Pancreas (tissue), 10 donors: ENCODE measurements around the gene MYOM1. TPM values are rescaled to one million over a fixed set of nuclear protein-coding genes. Genes with fewer than 3 reads are reported as not detected.

Experiments used
- ATAC-seq, 4 donors: fragments of 200-7000 bp; cut with Tn5 transposase; one replicate each; pipeline versions ENCODE4 v1.8.0 to v1.9.1; 2020; ENCODE audit warnings: mild to moderate bottlenecking in 4 of 4, moderate library complexity in 4 of 4
- DNase-seq, 6 donors: peaks; one replicate each; pipeline ENCODE4 v3.0.0-alpha.2; 2020
- FAIRE-seq: peaks from 2 replicates; lab custom pipeline; 2012; peaks lifted over from hg19 to GRCh38; lab: Jason Lieb, UNC
- H3K27ac ChIP-seq, 4 donors: fragments of 200-600 bp; sonication (generic); 1 replicate in 3 of 4; 2 replicates in 1 of 4; pipeline versions ENCODE4 v1.5.0 to v1.8.0; 2020
- H3K27me3 ChIP-seq, 4 donors: fragments of 200-600 bp; one replicate each; pipeline ENCODE4 v1.8.0; 2021
- H3K36me3 ChIP-seq, 3 donors: fragments of 200-600 bp; sonication (generic) in 1 of 3; one replicate each; pipeline versions ENCODE4 v1.5.0 to v1.8.0; 2020 to 2021
- H3K4me1 ChIP-seq, 3 donors: fragments of 200-600 bp; one replicate each; pipeline ENCODE4 v1.8.0; 2021
- H3K4me3 ChIP-seq, 4 donors: fragments of 200-600 bp; sonication (generic) in 2 of 4; one replicate each; pipeline versions ENCODE4 v1.5.0 to v1.8.0; 2020 to 2021
- H3K9me3 ChIP-seq, 4 donors: fragments of 200-600 bp; one replicate each; pipeline ENCODE4 v1.8.0; 2021
- CTCF ChIP-seq, 4 donors: fragments of 200-600 bp; sonication (generic) in 3 of 4; IDR thresholded peaks; one replicate each; pipeline versions ENCODE4 v1.5.0 to v1.8.0; 2021; ENCODE audit warnings: antibody characterized with exemption in 4 of 4
- WGBS, 2 donors: extraction: QIAGEN DNeasy Blood & Tissue Kit; methylation state at CpG; one replicate each; pipeline ENCODE4 v1.1.7; 2013; 5-methylcytosine and 5-hydroxymethylcytosine counted together
- intact Hi-C, 3 donors: fragments of 100-400 bp; cut with DNase I; formaldehyde crosslinking; loops; one replicate each; pipeline versions ENCODE4 v1.11.1 to v1.14.2; 2022
- polyA plus RNA-seq, 2 donors: library from polyadenylated mRNA; stranded (reverse); fragments of 200-250 nt; gene quantifications; one replicate each; pipeline ENCODE4 v1.2.3, GENCODE V29; 2013
- total RNA-seq, 6 donors: library from RNA; stranded (reverse); fragmentation: NEBNext Ultra II Directional in 4 of 6; extraction: Animal tissue kit (Norgen Biotek cat#: 25700) in 4 of 6; gene quantifications; one replicate each; pipeline versions ENCODE4 v1.2.1 to v1.2.4, GENCODE V29; 2021 to 2023
- donor health status: healthy with polysubstance abuse.
- donor health status: DM: no; HTN: no; CAD: no; lungs with moderate emphysema.
- donor health status: DM: no; HTN: no; CAD: no.
- donor health status: control.
- donor health status: control.
- donor health status: Bipolar disorder and iron deficiency.
- donor health status: DM: yes; HTN: yes; CAD: no.
- donor health status: DM: no; HTN: no; CAD: no.
- donor health status: DM: no; HTN: no; CAD: no.
- donor health status: DM: yes; HTN: yes; CAD: no.

The MYOM1 gene
- total and polyA plus RNA-seq, 8 donors, result 4.7 to 18.2 (median 14.2) TPM

GRCh38 chr18:3255611-3256165, 35.9 kb upstream of the MYOM1 start:
- no peak for ATAC-seq
- 69% methylated on average over 5 of the region's 5 CpGs for WGBS, 2 donors
- Histone ChIP-seq H3K36me3 (peaks cover 0 to 28% (median 16%) of the 10 kb centered on the region in 3 donors), H3K27me3 (no peaks in the 10 kb centered on the region), H3K9me3 (no peaks in the 10 kb centered on the region), H3K4me3 (no peak overlapping the region), H3K27ac (peak overlapping the region in 2 of 4 donors; percentile 93), H3K4me1 (peaks cover 26 to 51% (median 36%) of the 10 kb centered on the region in 3 donors)
- DNase-seq, result no peak
- FAIRE-seq, result no peak
- TF ChIP-seq CTCF (IDR thresholded peaks at IDR 0.05), result no peak
- intact Hi-C loops, result no loop called here

- intact Hi-C loops, result no loop called here
- H3K27ac ChIP-seq, result peak overlapping the region in 2 of 4 donors; percentile 93
Measured at GRCh38 chr18:3254725-3255124, 35.0 kb upstream of the MYOM1 start.

GRCh38 chr18:3252843-3253242, 33.1 kb upstream of the MYOM1 start:
- no peaks in the 10 kb centered on the region for H3K27me3 ChIP-seq
- no peak for DNase-seq
- intact Hi-C loops, result no loop called here
- peaks cover 30 to 49% (median 48%) of the 10 kb centered on the region in 3 donors for H3K4me1 ChIP-seq
- H3K9me3 ChIP-seq, result no peaks in the 10 kb centered on the region
- peak overlapping the region in 1 of 4 donors; percentile 66 for H3K27ac ChIP-seq
- FAIRE-seq, result no peak
- 88 to 93% methylated on average over 1 of the region's 1 CpG for WGBS, 2 donors
- TF ChIP-seq CTCF (IDR thresholded peaks at IDR 0.05), result no peak
- H3K4me3 ChIP-seq, result no peak overlapping the region
- peaks cover 0 to 28% (median 16%) of the 10 kb centered on the region in 3 donors for H3K36me3 ChIP-seq
- no peak for ATAC-seq

More at GRCh38 chr18:3254725-3255124, 35.0 kb upstream of the MYOM1 start:
- no peak for FAIRE-seq
- WGBS, 2 donors, result 79 to 86% methylated on average over 4 of the region's 4 CpGs
- Histone ChIP-seq H3K4me1 (peaks cover 29 to 52% (median 42%) of the 10 kb centered on the region in 3 donors), H3K4me3 (no peak overlapping the region), H3K36me3 (peaks cover 0 to 28% (median 16%) of the 10 kb centered on the region in 3 donors), H3K9me3 (no peaks in the 10 kb centered on the region), H3K27me3 (no peaks in the 10 kb centered on the region)
- no peak for TF ChIP-seq CTCF (IDR thresholded peaks at IDR 0.05)
- ATAC-seq, result no peak
- DNase-seq, result no peak

- no peaks in the 10 kb centered on the region for H3K9me3 ChIP-seq
- peaks cover 0 to 28% (median 16%) of the 10 kb centered on the region in 3 donors for H3K36me3 ChIP-seq
- FAIRE-seq, result no peak
- H3K27ac ChIP-seq, result peak overlapping the region in 2 of 4 donors; percentile 3 to 66
- H3K4me3 ChIP-seq, result no peak overlapping the region
- no peak for DNase-seq
- WGBS, 2 donors, result 68 to 70% methylated on average over 3 of the region's 3 CpGs
- no peak for TF ChIP-seq CTCF (IDR thresholded peaks at IDR 0.05)
- no peak for ATAC-seq
- peaks cover 21 to 40% (median 39%) of the 10 kb centered on the region in 3 donors for H3K4me1 ChIP-seq
- intact Hi-C loops, result no loop called here
- no peaks in the 10 kb centered on the region for H3K27me3 ChIP-seq
Measured at GRCh38 chr18:3251963-3252277, 32.2 kb upstream of the MYOM1 start.

- FAIRE-seq, result no peak
- Histone ChIP-seq H3K27ac (peak overlapping the region in 2 of 4 donors; percentile 3 to 66), H3K4me3 (no peak overlapping the region), H3K4me1 (peaks cover 21 to 36% (median 34%) of the 10 kb centered on the region in 3 donors), H3K9me3 (no peaks in the 10 kb centered on the region), H3K27me3 (no peaks in the 10 kb centered on the region), H3K36me3 (peaks cover 0 to 28% (median 16%) of the 10 kb centered on the region in 3 donors)
- WGBS, 2 donors, result 69 to 79% methylated on average over 8 of the region's 8 CpGs
- ATAC-seq, result no peak
- intact Hi-C loops, result no loop called here
- no peak for DNase-seq
- no peak for TF ChIP-seq CTCF (IDR thresholded peaks at IDR 0.05)
Measured at GRCh38 chr18:3251249-3251962, 31.6 kb upstream of the MYOM1 start.
